ENCODE data around the gene BRME1.

DNA sequence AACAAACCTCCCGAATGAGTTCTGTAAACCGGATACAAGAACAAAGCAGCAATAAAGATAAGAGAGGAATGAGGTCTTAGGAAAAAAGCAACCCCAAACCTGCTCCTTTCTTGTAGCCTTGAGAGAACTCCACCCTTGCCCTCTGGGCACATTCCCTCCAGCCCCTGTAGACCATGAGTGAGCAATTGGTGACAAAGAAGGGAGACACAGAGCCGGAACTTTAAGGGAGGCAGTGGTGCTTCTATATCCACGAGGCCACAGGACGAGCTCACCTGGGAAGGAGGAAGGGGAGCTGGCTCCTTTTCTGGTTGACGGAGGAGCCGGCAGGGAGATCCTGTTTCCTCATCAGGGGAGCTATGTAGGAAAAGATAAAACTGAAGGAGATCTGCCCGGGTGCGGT is 13.0 kb downstream of the BRME1 start:
- TF ChIP-seq CTCF (conservative IDR thresholded peaks at IDR 0.05; ENCODE audit: low read length) = no peak
- TF ChIP-seq EZH2phosphoT487 (IDR thresholded peaks at IDR 0.05; ENCODE audit: borderline replicate concordance) = no peak

All from Loucy (cell line).